ENCODE data around the gene BBX. TPM values are rescaled to one million over a fixed set of nuclear protein-coding genes. Genes with fewer than 3 reads are reported as not detected.

BBX gene
- total and polyA plus RNA-seq, 4 donors: 4.7 to 25.1 (median 20.5) TPM

DNA sequence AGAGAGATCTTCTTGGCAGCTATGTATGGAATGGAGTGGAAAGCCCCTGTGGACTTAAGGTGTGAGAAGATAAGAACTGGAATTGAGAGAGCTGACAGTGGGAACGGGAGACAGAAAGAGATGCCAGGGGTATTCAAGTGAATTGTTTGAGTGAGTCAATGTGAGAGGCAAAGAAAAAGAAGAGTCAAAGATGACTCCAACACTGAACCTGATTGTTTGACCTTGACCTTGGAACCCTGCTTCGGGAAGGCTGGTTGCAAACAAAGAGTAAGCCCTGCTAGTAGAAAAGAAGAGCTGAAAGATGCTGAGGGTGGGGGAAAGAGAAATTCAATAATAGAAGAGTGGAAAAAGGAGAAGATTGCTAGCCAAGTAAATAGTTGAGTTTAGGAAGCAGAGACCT, 238.6 kb downstream of the BBX start (continued):
- TF ChIP-seq, protein P1, sequence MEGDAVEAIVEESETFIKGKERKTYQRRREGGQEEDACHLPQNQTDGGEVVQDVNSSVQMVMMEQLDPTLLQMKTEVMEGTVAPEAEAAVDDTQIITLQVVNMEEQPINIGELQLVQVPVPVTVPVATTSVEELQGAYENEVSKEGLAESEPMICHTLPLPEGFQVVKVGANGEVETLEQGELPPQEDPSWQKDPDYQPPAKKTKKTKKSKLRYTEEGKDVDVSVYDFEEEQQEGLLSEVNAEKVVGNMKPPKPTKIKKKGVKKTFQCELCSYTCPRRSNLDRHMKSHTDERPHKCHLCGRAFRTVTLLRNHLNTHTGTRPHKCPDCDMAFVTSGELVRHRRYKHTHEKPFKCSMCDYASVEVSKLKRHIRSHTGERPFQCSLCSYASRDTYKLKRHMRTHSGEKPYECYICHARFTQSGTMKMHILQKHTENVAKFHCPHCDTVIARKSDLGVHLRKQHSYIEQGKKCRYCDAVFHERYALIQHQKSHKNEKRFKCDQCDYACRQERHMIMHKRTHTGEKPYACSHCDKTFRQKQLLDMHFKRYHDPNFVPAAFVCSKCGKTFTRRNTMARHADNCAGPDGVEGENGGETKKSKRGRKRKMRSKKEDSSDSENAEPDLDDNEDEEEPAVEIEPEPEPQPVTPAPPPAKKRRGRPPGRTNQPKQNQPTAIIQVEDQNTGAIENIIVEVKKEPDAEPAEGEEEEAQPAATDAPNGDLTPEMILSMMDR (IDR thresholded peaks at IDR 0.05; ENCODE audit: low read depth, low read length, missing input control): no peak
- no peak for TF ChIP-seq GABPA (IDR thresholded peaks at IDR 0.05 in 1 of 2, conservative IDR thresholded peaks at IDR 0.05 in 1 of 2)

DNA sequence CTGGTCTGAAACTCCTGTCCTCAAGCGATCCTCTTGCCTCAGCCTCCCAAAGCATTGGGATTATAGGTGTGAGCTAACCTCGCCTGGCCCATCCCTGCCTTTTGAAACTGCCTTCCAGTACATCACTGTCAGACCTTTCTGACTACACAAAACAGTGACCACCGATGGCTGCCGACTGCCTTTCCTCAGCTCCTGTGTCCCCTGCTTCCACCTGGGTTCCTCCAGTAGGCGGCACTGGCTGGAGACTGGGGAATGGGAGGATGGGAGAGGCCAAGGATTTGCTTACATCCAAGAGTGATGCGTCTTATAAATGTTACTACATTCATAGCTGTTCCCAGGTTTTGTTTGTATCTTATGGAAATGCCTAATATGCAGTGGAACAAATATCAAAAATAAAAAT, 242.8 kb downstream of the BBX start:
- no peak for DNase-seq (ENCODE audit: low spot score)
- Histone ChIP-seq H3K9ac (ENCODE audit: low read depth in 1 of 2, low read length in 2 of 2) (no peak overlapping the region), H3K36me3 (ENCODE audit: control insufficient read depth in 4 of 4, insufficient read depth in 3 of 4, low read depth in 1 of 4, low read length in 3 of 4) (peaks cover 0 to 2% (median 0%) of the 10 kb centered on the region in 4 donors), H3K9me3 (ENCODE audit: control insufficient read depth in 4 of 4, low read length in 3 of 4) (no peaks in the 10 kb centered on the region), H3K4me3 (ENCODE audit: low read depth in 1 of 3, low read length in 3 of 3) (no peak overlapping the region), H3K4me1 (ENCODE audit: control insufficient read depth in 4 of 4, insufficient read depth in 4 of 4, low read length in 3 of 4) (no peaks in the 10 kb centered on the region), H3K27ac (ENCODE audit: low read depth in 1 of 2, low read length in 2 of 2) (no peak overlapping the region), H3K27me3 (ENCODE audit: control insufficient read depth in 4 of 4, insufficient read depth in 4 of 4, low read length in 3 of 4) (no peaks in the 10 kb centered on the region)
- TF ChIP-seq, protein P2, sequence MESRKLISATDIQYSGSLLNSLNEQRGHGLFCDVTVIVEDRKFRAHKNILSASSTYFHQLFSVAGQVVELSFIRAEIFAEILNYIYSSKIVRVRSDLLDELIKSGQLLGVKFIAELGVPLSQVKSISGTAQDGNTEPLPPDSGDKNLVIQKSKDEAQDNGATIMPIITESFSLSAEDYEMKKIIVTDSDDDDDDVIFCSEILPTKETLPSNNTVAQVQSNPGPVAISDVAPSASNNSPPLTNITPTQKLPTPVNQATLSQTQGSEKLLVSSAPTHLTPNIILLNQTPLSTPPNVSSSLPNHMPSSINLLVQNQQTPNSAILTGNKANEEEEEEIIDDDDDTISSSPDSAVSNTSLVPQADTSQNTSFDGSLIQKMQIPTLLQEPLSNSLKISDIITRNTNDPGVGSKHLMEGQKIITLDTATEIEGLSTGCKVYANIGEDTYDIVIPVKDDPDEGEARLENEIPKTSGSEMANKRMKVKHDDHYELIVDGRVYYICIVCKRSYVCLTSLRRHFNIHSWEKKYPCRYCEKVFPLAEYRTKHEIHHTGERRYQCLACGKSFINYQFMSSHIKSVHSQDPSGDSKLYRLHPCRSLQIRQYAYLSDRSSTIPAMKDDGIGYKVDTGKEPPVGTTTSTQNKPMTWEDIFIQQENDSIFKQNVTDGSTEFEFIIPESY (IDR thresholded peaks at IDR 0.05): no peak
- no peak for TF ChIP-seq EGR1 (IDR thresholded peaks at IDR 0.05; ENCODE audit: low read depth in 2 of 2)
- TF ChIP-seq, protein P3, sequence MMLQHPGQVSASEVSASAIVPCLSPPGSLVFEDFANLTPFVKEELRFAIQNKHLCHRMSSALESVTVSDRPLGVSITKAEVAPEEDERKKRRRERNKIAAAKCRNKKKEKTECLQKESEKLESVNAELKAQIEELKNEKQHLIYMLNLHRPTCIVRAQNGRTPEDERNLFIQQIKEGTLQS (IDR thresholded peaks at IDR 0.05): no peak
- TF ChIP-seq FOXA1 (IDR thresholded peaks at IDR 0.05): no peak
- TF ChIP-seq HNF4A (conservative IDR thresholded peaks at IDR 0.05): no peak
- TF ChIP-seq NR2F2 (IDR thresholded peaks at IDR 0.05): no peak
- TF ChIP-seq FOXA2 (IDR thresholded peaks at IDR 0.05): no peak
- TF ChIP-seq TAF1 (conservative IDR thresholded peaks at IDR 0.05): no peak
- TF ChIP-seq JUND (IDR thresholded peaks at IDR 0.05): no peak
- WGBS: 97% methylated on average over 6 of the region's 6 CpGs

DNA sequence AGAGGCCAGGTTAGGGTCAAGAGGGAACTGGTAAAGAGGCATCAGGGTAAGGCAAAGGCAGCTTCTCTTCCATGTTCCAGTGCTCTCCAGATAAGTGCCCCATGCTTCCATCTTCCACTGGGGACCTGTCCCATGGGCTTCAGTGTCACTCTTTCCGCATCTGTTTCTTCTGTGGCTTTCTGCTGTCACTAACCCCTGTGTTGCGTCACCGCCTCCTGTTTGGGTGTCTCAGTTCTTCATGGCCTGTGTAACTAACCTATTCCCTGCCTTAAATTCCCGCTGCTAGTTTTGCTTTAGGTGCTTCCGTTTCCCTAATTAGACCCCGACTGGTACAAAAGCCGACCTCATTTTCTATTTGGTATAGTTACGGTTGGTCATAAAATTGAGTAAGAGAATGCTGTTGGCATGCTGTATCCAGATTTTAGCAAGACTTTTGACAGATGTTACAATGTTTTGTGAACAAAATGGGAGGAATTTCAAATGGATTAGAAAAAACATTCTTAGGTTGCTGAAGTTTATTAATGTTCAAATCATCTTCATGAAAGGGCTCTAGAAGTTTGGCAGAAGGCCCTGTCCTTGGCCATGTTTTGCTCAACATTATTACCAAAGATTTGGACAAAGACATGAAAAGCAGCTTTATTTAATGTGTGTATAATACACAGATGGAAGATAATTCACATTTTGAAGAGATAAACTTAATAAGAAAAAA, 245.3 kb downstream of the BBX start:
- Histone ChIP-seq H3K4me1 (ENCODE audit: control insufficient read depth in 4 of 4, insufficient read depth in 4 of 4, low read length in 3 of 4) (no peaks in the 10 kb centered on the region), H3K4me3 (ENCODE audit: low read depth in 1 of 3, low read length in 3 of 3) (no peak overlapping the region), H3K9me3 (ENCODE audit: control insufficient read depth in 4 of 4, low read length in 3 of 4) (no peaks in the 10 kb centered on the region), H3K27me3 (ENCODE audit: control insufficient read depth in 4 of 4, insufficient read depth in 4 of 4, low read length in 3 of 4) (no peaks in the 10 kb centered on the region), H3K27ac (ENCODE audit: low read depth in 1 of 2, low read length in 2 of 2) (no peak overlapping the region), H3K36me3 (ENCODE audit: control insufficient read depth in 4 of 4, insufficient read depth in 3 of 4, low read depth in 1 of 4, low read length in 3 of 4) (peaks cover 0 to 2% (median 0%) of the 10 kb centered on the region in 4 donors), H3K9ac (ENCODE audit: low read depth in 1 of 2, low read length in 2 of 2) (no peak overlapping the region)
- WGBS: 95% methylated on average over 8 of the region's 8 CpGs
- TF ChIP-seq YY1 (IDR thresholded peaks at IDR 0.05): no peak
- TF ChIP-seq HNF4G (IDR thresholded peaks at IDR 0.05): no peak
- no peak for TF ChIP-seq GABPA (IDR thresholded peaks at IDR 0.05 in 1 of 2, conservative IDR thresholded peaks at IDR 0.05 in 1 of 2)
- no peak for TF ChIP-seq JUND (IDR thresholded peaks at IDR 0.05)
- no peak for TF ChIP-seq NR2F2 (IDR thresholded peaks at IDR 0.05)
- no peak for TF ChIP-seq RAD21 (IDR thresholded peaks at IDR 0.05)
- no peak for TF ChIP-seq SP1 (IDR thresholded peaks at IDR 0.05)
- no peak for TF ChIP-seq EGR1 (IDR thresholded peaks at IDR 0.05; ENCODE audit: low read depth in 2 of 2)
- TF ChIP-seq HNF4A (conservative IDR thresholded peaks at IDR 0.05): no peak
- TF ChIP-seq, protein P3 (IDR thresholded peaks at IDR 0.05): no peak
- TF ChIP-seq, protein P1 (IDR thresholded peaks at IDR 0.05; ENCODE audit: low read depth, low read length, missing input control): no peak
- no peak for TF ChIP-seq TAF1 (conservative IDR thresholded peaks at IDR 0.05)
- TF ChIP-seq RXRA (IDR thresholded peaks at IDR 0.05): no peak
- TF ChIP-seq FOXA1 (IDR thresholded peaks at IDR 0.05): no peak
- TF ChIP-seq, protein P4, sequence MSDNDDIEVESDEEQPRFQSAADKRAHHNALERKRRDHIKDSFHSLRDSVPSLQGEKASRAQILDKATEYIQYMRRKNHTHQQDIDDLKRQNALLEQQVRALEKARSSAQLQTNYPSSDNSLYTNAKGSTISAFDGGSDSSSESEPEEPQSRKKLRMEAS (IDR thresholded peaks at IDR 0.05): no peak
- TF ChIP-seq, protein P5, sequence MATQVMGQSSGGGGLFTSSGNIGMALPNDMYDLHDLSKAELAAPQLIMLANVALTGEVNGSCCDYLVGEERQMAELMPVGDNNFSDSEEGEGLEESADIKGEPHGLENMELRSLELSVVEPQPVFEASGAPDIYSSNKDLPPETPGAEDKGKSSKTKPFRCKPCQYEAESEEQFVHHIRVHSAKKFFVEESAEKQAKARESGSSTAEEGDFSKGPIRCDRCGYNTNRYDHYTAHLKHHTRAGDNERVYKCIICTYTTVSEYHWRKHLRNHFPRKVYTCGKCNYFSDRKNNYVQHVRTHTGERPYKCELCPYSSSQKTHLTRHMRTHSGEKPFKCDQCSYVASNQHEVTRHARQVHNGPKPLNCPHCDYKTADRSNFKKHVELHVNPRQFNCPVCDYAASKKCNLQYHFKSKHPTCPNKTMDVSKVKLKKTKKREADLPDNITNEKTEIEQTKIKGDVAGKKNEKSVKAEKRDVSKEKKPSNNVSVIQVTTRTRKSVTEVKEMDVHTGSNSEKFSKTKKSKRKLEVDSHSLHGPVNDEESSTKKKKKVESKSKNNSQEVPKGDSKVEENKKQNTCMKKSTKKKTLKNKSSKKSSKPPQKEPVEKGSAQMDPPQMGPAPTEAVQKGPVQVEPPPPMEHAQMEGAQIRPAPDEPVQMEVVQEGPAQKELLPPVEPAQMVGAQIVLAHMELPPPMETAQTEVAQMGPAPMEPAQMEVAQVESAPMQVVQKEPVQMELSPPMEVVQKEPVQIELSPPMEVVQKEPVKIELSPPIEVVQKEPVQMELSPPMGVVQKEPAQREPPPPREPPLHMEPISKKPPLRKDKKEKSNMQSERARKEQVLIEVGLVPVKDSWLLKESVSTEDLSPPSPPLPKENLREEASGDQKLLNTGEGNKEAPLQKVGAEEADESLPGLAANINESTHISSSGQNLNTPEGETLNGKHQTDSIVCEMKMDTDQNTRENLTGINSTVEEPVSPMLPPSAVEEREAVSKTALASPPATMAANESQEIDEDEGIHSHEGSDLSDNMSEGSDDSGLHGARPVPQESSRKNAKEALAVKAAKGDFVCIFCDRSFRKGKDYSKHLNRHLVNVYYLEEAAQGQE (IDR thresholded peaks at IDR 0.05): no peak
- DNase-seq (ENCODE audit: low spot score): no peak
